Measurements from ENCODE around the gene DGKE.
A peak's percentile ranks its signal among the peaks of the same experiment; 100 is the strongest.

Gene DGKE

GRCh38 chr17:56822725-56823124 is 11.2 kb upstream of the DGKE start:
- no peak for DNase-seq (ENCODE audit: low read depth)
- no peak for TF ChIP-seq CTCF (conservative IDR thresholded peaks at IDR 0.05; ENCODE audit: low read length)
- H3K4me3 ChIP-seq (ENCODE audit: low read length): no peak overlapping the region

GRCh38 chr17:56823848-56824247 is 10.1 kb upstream of the DGKE start:
- no peak for TF ChIP-seq CTCF (conservative IDR thresholded peaks at IDR 0.05; ENCODE audit: low read length)

DNA sequence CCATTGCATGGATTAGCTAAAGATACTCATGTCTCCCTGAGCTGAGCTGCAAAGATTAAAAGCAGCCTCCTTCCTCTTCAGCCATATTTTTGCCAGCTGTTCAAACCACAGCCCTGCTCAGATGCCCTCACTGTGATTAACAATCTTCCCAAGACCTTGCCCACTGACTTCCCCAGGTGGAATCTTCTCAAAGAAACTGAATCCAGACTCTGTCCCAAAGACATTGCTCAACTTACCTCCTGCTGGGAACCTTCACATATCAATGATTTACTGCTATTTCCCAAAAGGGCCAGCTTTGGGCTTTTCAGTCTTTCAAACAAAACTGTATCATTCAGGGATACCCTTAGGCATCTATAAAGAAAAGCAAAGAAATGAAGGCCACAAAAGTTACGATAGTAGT is 9.4 kb upstream of the DGKE start:
- DNase-seq (ENCODE audit: low read depth): peak; percentile 35
- TF ChIP-seq CTCF (conservative IDR thresholded peaks at IDR 0.05; ENCODE audit: low read length): no peak

More at GRCh38 chr17:56823848-56824247, 10.1 kb upstream of the DGKE start:
- H3K4me3 ChIP-seq (ENCODE audit: low read length): no peak overlapping the region
- no peak for DNase-seq (ENCODE audit: low read depth)

DNA sequence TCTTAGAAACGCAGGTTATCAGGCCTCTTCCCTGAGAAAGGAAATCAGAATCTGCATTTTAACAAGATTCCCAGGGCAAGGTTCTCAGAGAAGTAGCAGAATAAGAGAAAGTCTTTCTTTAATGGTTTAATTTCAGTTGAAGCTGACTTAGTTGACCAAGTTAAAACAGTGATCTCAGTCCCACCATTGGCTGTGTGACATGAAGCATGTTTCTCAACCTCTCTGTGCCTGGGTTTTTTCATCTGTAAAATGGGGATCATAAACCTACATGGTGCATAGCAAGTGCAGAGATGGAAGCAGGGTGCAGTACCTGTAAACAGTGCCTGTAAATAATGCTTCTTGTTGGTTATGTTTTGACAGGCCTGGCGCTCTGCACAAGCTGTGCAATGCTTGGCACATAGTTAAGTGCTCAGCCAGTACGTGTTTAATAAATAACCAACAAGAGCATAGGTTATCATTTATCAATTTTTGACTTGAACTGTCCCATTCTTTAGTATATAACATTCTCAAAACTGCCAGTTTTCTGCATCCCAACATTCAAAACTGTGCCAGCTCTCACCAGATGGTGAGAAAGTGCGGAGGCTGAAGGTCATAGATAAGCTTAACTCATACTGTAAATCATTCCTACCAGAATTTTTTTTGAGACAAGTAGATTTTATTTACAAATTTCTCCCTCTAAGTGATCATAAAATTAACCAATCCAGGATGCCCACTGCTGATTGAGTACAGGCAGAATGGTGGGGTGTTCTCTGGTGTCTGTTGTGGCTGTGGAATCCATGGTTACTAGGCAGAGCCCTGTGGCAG is 7.1 kb upstream of the DGKE start:
- H3K4me3 ChIP-seq (ENCODE audit: low read length): no peak overlapping the region
- no peak for TF ChIP-seq CTCF (conservative IDR thresholded peaks at IDR 0.05; ENCODE audit: low read length)
- DNase-seq (ENCODE audit: low read depth): no peak

More for the DNA sequence above, 9.4 kb upstream of the DGKE start:
- no peak overlapping the region for H3K4me3 ChIP-seq (ENCODE audit: low read length)

DNA sequence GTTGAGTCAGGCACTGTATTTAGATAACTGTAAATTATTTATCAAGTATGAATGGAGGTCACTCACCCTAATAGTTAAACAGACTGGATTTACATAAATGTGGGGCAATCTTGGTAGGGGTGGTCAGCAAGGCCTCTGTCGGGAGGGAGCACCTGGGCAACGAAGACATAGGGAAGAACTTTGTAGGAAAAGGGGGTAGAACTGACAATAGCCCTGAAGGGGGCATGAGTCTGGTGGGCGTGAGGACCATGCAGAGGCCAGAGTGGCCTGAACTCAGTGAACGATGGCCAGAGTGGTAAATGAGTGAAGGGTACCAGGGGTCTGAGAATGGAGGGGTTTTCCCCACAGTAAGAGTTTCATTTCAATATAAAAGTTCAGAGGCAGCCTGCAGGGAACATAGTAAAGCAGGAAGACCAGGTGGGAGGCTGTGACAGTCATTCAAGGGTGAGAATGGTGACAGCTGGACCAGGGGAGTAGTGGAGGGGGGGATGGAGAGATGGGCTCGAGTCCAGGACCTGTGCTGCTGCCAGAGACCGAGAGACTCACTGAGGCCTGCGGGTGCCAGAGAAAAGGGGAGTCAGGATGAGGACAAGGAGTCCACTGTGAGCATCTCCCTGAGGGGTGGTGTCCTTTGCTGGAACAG is 3.1 kb upstream of the DGKE start:
- no peak overlapping the region for H3K4me3 ChIP-seq (ENCODE audit: low read length)
- TF ChIP-seq CTCF (conservative IDR thresholded peaks at IDR 0.05; ENCODE audit: low read length): no peak
- no peak for DNase-seq (ENCODE audit: low read depth)

- H3K4me3 ChIP-seq (ENCODE audit: low read length): no peak overlapping the region
These were observed 2.4 kb upstream of the DGKE start for GRCh38 chr17:56831369-56832095.

More at GRCh38 chr17:56831369-56832095, 2.4 kb upstream of the DGKE start:
- no peak for TF ChIP-seq CTCF (conservative IDR thresholded peaks at IDR 0.05; ENCODE audit: low read length)
- DNase-seq (ENCODE audit: low read depth): no peak
